Esophagus muscularis mucosa (tissue), 4 donors: Measurements from ENCODE around the gene ZFR.

Experiments
- CTCF ChIP-seq, 3 experiments: fragments of 200-600 bp in 2 of 3; fragments of 450-650 bp in 1 of 3; sonication (generic) in 2 of 3; IDR thresholded peaks; one replicate each; pipeline ENCODE4 v1.5.1; 2017 to 2019; ENCODE audit warnings: antibody characterized with exemption in 3 of 3, mild to moderate bottlenecking in 2 of 3, moderate library complexity in 1 of 3
- EP300 ChIP-seq: sonication (generic); formaldehyde crosslinking; IDR thresholded peaks from one replicate; pipeline ENCODE4 v1.6.1; 2017; ENCODE audit warnings: antibody characterized with exemption
- POLR2A ChIP-seq: fragments of 450-650 bp; IDR thresholded peaks from one replicate; pipeline ENCODE4 v1.6.1; 2017; ENCODE audit warnings: antibody characterized with exemption, moderate library complexity, mild to moderate bottlenecking, low read depth
- POLR2AphosphoS5 ChIP-seq, 2 donors: sonication (generic); formaldehyde crosslinking; IDR thresholded peaks; one replicate each; pipeline ENCODE4 v1.6.1; 2017; ENCODE audit warnings: antibody characterized with exemption in 2 of 2

GRCh38 chr5:32331935-32332274, 112.6 kb downstream of the ZFR start:
- TF ChIP-seq CTCF (IDR thresholded peaks at IDR 0.05), result no peak
- no peak for TF ChIP-seq POLR2A
- no peak for TF ChIP-seq EP300
- no peak for TF ChIP-seq POLR2AphosphoS5 (IDR thresholded peaks at IDR 0.05)
